Upper lobe of right lung (tissue), 1 donor: Measurements from ENCODE around the gene TIE1. TPM values are rescaled to one million over a fixed set of nuclear protein-coding genes. Genes with fewer than 3 reads are reported as not detected.

ENCODE experiments used
- ATAC-seq: fragments of 200-7000 bp; cut with Tn5 transposase; one replicate; pipeline ENCODE4 v1.9.1; 2020; ENCODE audit warnings: mild to moderate bottlenecking, moderate library complexity
- DNase-seq: peaks from one replicate; pipeline ENCODE4 v3.0.0-alpha.2; 2020
- H3K27ac ChIP-seq: fragments of 200-600 bp; one replicate; pipeline ENCODE4 v1.8.0; 2022
- H3K27me3 ChIP-seq: fragments of 200-600 bp; one replicate; pipeline ENCODE4 v1.8.0; 2022; ENCODE audit warnings: mild to moderate bottlenecking
- H3K36me3 ChIP-seq: fragments of 200-600 bp; one replicate; pipeline ENCODE4 v1.8.0; 2022
- H3K4me1 ChIP-seq: fragments of 200-600 bp; one replicate; pipeline ENCODE4 v1.8.0; 2022
- H3K4me3 ChIP-seq: fragments of 200-600 bp; one replicate; pipeline ENCODE4 v1.8.0; 2022; ENCODE audit warnings: mild to moderate bottlenecking
- H3K9me3 ChIP-seq: fragments of 200-600 bp; one replicate; pipeline ENCODE4 v1.8.0; 2022
- intact Hi-C: fragments of 100-400 bp; cut with DNase I; formaldehyde crosslinking; loops from one replicate; pipeline ENCODE4 v1.11.0; 2022
- total RNA-seq: library from RNA; stranded (reverse); fragmentation: NEBNext Ultra II Directional; extraction: Animal tissue kit (Norgen Biotek cat#: 25700); gene quantifications from one replicate; pipeline ENCODE4 v1.2.1, GENCODE V29; 2021
- TF ChIP-seq, protein P1 (sequence below): fragments of 200-600 bp; IDR thresholded peaks from one replicate; pipeline ENCODE4 v1.8.0; 2022; ENCODE audit warnings: antibody characterized with exemption
- donor health status: DM: no; HTN: yes; CAD: no; lungs with severe emphysema.

Gene TIE1
- total RNA-seq, 1 donor from 2014 or later = 59.4 TPM

DNA sequence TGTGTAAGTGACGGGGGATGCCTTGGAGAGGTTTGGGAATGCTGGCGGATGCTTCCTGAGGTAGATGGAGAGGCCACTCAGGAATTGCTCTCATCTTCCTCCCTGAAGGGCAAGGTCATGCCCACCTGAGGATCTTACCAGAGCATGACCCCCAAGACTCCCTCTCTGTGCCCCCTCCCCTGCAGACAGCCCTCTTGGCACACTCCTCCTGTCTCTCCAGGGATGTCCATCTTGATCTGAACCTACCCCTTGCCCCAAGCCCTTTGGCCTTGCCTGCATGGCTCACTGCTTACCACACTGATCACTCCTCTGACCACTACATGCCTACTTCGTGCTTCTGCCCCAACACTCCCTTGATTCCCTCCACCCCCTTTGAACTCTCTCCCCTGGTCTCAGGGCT, 19.0 kb downstream of the TIE1 start:
- Histone ChIP-seq H3K4me3 (no peak overlapping the region), H3K27me3 (no peaks in the 10 kb centered on the region), H3K9me3 (no peaks in the 10 kb centered on the region), H3K36me3 (no peaks in the 10 kb centered on the region), H3K27ac (no peak overlapping the region), H3K4me1 (peaks cover 4% of the 10 kb centered on the region)
- TF ChIP-seq, protein P1, sequence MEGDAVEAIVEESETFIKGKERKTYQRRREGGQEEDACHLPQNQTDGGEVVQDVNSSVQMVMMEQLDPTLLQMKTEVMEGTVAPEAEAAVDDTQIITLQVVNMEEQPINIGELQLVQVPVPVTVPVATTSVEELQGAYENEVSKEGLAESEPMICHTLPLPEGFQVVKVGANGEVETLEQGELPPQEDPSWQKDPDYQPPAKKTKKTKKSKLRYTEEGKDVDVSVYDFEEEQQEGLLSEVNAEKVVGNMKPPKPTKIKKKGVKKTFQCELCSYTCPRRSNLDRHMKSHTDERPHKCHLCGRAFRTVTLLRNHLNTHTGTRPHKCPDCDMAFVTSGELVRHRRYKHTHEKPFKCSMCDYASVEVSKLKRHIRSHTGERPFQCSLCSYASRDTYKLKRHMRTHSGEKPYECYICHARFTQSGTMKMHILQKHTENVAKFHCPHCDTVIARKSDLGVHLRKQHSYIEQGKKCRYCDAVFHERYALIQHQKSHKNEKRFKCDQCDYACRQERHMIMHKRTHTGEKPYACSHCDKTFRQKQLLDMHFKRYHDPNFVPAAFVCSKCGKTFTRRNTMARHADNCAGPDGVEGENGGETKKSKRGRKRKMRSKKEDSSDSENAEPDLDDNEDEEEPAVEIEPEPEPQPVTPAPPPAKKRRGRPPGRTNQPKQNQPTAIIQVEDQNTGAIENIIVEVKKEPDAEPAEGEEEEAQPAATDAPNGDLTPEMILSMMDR = no peak
- ATAC-seq (peak; percentile 7), DNase-seq (no peak)
- intact Hi-C loops = no loop called here

DNA sequence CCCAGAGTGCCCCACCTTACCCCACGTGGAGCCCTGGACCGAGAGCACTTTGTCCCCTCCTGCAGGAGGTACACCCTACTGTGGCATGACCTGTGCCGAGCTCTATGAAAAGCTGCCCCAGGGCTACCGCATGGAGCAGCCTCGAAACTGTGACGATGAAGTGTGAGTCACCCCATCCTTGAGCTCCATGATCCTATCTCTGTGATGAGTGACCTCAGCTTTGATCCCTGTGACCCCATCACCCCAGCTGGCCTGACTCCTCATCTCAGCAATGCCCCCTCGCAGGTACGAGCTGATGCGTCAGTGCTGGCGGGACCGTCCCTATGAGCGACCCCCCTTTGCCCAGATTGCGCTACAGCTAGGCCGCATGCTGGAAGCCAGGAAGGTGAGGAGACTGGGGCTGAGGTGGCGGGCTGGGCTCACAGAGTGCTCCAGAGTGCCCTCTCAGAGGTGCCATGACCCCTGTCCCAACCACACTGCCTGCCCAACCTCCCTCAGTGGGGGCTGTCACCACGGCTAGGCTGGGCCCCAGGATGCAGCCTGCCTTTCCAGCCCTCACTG, 20.6 kb downstream of the TIE1 start:
- DNase-seq (peak; percentile 40), ATAC-seq (no peak)
- Histone ChIP-seq H3K4me1 (peaks cover 1% of the 10 kb centered on the region), H3K27ac (no peak overlapping the region), H3K27me3 (no peaks in the 10 kb centered on the region), H3K4me3 (no peak overlapping the region), H3K36me3 (no peaks in the 10 kb centered on the region), H3K9me3 (peaks cover 4% of the 10 kb centered on the region)
- intact Hi-C loops = no loop called here
- TF ChIP-seq, protein P1 = no peak

DNA sequence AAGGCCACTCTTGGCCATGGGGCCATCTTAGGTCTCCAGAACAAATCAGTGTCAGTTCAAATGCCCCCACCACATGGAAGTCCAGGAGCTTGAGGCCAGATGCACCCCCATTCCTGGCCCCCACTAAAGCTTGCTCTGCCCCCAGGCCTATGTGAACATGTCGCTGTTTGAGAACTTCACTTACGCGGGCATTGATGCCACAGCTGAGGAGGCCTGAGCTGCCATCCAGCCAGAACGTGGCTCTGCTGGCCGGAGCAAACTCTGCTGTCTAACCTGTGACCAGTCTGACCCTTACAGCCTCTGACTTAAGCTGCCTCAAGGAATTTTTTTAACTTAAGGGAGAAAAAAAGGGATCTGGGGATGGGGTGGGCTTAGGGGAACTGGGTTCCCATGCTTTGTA, 21.7 kb downstream of the TIE1 start:
- TF ChIP-seq, protein P1 = no peak
- DNase-seq = peak; percentile 25
- Histone ChIP-seq H3K27me3 (no peaks in the 10 kb centered on the region), H3K9me3 (peaks cover 4% of the 10 kb centered on the region), H3K36me3 (no peaks in the 10 kb centered on the region), H3K27ac (no peak overlapping the region), H3K4me3 (no peak overlapping the region), H3K4me1 (no peaks in the 10 kb centered on the region)
- intact Hi-C loops = no loop called here
- no peak for ATAC-seq

DNA sequence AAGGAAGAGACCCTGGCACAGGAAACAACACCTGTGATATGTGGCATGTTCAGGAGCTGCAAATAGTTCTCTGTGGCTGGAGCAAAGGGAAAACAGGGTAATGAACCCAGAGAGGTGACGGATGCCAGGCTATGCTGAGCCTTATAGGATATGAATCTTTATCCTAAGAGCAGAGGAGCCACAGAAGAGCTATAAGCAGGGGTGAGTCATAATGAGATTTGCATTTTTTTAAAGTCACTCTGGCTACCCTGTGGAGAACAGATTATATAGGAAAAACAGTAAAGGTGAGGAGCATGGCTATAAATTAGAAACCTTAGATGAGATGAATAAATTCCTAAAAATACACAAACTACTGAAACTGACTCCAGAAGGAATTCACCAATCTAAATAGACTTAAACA, 24.0 kb downstream of the TIE1 start:
- Histone ChIP-seq H3K27ac (no peak overlapping the region), H3K9me3 (peaks cover 4% of the 10 kb centered on the region), H3K36me3 (no peaks in the 10 kb centered on the region), H3K4me3 (no peak overlapping the region), H3K4me1 (no peaks in the 10 kb centered on the region), H3K27me3 (no peaks in the 10 kb centered on the region)
- DNase-seq (no peak), ATAC-seq (no peak)
- TF ChIP-seq, protein P1 = no peak
- intact Hi-C loops = no loop called here

DNA sequence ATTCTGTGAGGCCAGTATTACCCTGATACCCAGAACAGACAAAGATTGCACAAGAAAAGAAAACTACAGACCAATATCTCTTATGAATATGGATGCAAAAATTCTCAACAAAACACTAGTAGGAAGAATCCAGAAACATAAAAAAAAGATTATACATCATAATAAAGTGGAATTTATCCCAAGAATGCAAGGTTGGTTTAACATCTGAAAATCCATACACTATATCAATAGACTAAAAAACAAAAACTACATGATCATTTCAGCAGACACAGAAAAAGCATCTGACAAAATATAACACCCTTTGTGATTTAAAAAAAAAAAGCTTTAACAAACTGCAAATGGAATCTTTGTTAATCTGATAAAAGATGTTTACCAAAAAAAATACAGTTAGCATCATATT, 24.6 kb downstream of the TIE1 start:
- ATAC-seq (no peak), DNase-seq (no peak)
- Histone ChIP-seq H3K36me3 (no peaks in the 10 kb centered on the region), H3K4me3 (no peak overlapping the region), H3K27me3 (no peaks in the 10 kb centered on the region), H3K9me3 (peaks cover 4% of the 10 kb centered on the region), H3K27ac (no peak overlapping the region), H3K4me1 (peaks cover 1% of the 10 kb centered on the region)
- TF ChIP-seq, protein P1 = no peak
- intact Hi-C loops = no loop called here
